ENCODE results near the gene PRTG. TPM values are rescaled to one million over a fixed set of nuclear protein-coding genes. Genes with fewer than 3 reads are reported as not detected.

Gene PRTG
- polyA plus RNA-seq, 1 of the 3 experiments (the other 2 are of a cell fraction) = 3.0 TPM

DNA sequence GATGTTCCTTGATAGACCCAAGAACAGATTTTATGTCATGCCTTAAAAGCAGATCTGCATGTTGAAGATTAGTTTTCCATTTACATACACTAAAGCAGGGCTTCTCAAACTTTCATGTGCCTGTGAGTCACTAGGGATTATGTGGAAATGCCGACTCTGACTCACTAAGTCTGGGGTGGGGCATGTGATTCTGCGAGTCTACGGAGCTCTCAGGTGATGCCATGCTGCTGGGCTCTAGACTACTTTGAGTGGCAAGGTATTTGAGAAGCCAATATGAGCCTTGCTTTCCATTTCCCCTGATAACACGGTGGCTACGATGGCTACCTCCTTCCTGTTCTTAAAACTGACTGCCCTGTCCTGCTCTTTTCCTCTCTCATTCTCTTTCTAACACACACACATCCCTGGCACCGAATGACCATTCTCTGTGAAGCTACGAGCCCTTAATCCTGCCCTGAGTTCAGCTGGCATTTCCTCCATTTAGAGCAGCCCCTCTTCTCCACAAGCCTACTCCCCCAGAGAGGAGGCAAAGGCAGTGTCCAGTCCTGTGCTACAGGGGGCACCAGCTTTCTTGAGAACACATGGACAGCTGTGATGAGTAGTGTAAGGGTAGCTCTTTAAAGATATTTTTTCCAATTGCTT is 115.1 kb downstream of the PRTG start (continued):
- TF ChIP-seq RFX5 (IDR thresholded peaks at IDR 0.05; ENCODE audit: low read length) (no peak), YY1 (IDR thresholded peaks at IDR 0.05; ENCODE audit: low read depth) (no peak), RCOR1 (IDR thresholded peaks at IDR 0.05; ENCODE audit: low read length) (no peak)

DNA sequence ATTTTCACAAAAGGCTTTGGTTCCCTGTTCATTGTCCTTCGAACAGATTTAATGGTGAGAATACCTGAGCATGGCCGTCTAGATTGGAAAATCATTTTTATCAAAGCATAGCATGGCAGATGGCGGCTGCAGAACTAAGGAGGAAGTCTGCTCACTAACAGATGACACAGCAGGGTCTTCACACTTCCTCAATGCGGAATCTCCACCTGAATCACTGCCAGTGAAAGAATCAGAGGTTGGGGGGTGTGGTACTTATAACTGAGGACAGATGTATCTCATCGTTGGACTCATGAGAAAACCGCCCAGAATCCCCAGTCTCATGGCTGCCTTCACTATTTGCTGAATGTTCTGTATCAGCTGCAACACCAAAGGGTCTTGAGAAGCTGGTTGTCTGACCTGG is 123.2 kb downstream of the PRTG start:
- no peaks in the 10 kb centered on the region for H3K79me2 ChIP-seq (ENCODE audit: insufficient read depth)
- no peaks in the 10 kb centered on the region for H3F3A ChIP-seq (replicated peaks; ENCODE audit: insufficient read depth)
- no peak for DNase-seq
- H3K9ac ChIP-seq = no peak overlapping the region
- no peaks in the 10 kb centered on the region for H4K20me1 ChIP-seq (ENCODE audit: insufficient read depth)
- no peak overlapping the region for H3K4me3 ChIP-seq (ENCODE audit: low read depth in 2 of 2, low read length in 1 of 2)
- 92% methylated on average over 6 of the region's 6 CpGs for WGBS (ENCODE audit: low lambda C conversion rate)
- CTCF ChIA-PET = interaction anchor here (1.2 kb wide), 1 partner anchor 94 kb away, joined by 3 read pairs; no protein-coding TSS in a partner anchor
- no peak overlapping the region for H3K27ac ChIP-seq (ENCODE audit: low read depth in 2 of 2, low read length in 1 of 2)
- no peak overlapping the region for H3K4me2 ChIP-seq
- H3K36me3 ChIP-seq (replicated peaks in 1 of 2; ENCODE audit: control insufficient read depth in 1 of 2, insufficient read depth in 2 of 2, low read length in 1 of 2) = peaks cover 5 to 30% of the 10 kb centered on the region in 2 experiments
- no peaks in the 10 kb centered on the region for H3K9me2 ChIP-seq
- no peaks in the 10 kb centered on the region for H3K9me3 ChIP-seq
- H3K4me1 ChIP-seq (ENCODE audit: control insufficient read depth in 1 of 2, insufficient read depth in 2 of 2, low read depth in 1 of 2, low read length in 1 of 2) = peaks cover 0 to 17% of the 10 kb centered on the region in 2 experiments; a peak in 2 of 4 replicates
- no peak for TF ChIP-seq TEAD4 (IDR thresholded peaks at IDR 0.05; ENCODE audit: borderline replicate concordance, insufficient read depth)
- TF ChIP-seq NFIC (IDR thresholded peaks at IDR 0.05; ENCODE audit: borderline replicate concordance) = no peak
- TF ChIP-seq, protein P1, sequence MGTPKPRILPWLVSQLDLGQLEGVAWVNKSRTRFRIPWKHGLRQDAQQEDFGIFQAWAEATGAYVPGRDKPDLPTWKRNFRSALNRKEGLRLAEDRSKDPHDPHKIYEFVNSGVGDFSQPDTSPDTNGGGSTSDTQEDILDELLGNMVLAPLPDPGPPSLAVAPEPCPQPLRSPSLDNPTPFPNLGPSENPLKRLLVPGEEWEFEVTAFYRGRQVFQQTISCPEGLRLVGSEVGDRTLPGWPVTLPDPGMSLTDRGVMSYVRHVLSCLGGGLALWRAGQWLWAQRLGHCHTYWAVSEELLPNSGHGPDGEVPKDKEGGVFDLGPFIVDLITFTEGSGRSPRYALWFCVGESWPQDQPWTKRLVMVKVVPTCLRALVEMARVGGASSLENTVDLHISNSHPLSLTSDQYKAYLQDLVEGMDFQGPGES (IDR thresholded peaks at IDR 0.05; ENCODE audit: low read depth, low read length) = no peak
- TF ChIP-seq EZH2phosphoT487 (IDR thresholded peaks at IDR 0.05; ENCODE audit: borderline replicate concordance, low read depth) = no peak
- TF ChIP-seq SMC3 (IDR thresholded peaks at IDR 0.05; ENCODE audit: low read depth, low read length) = no peak
- TF ChIP-seq TAF1 (IDR thresholded peaks at IDR 0.05; ENCODE audit: borderline replicate concordance, low read depth, low read length) = no peak
- TF ChIP-seq RAD21 (IDR thresholded peaks at IDR 0.05; ENCODE audit: low read length) = no peak
- TF ChIP-seq ELF1 (IDR thresholded peaks at IDR 0.05) = no peak
- no peak for TF ChIP-seq FOXJ3 (CRISPR knock-in tag; IDR thresholded peaks at IDR 0.05)
- no peak for TF ChIP-seq FOSL2 (IDR thresholded peaks at IDR 0.05; ENCODE audit: borderline replicate concordance, low read depth)
- TF ChIP-seq TCF12 (IDR thresholded peaks at IDR 0.05) = no peak
- TF ChIP-seq GABPA (IDR thresholded peaks at IDR 0.05; ENCODE audit: low read depth) = no peak
- TF ChIP-seq MEF2A (IDR thresholded peaks at IDR 0.05; ENCODE audit: borderline replicate concordance, low read depth) = no peak
- TF ChIP-seq, protein P2, sequence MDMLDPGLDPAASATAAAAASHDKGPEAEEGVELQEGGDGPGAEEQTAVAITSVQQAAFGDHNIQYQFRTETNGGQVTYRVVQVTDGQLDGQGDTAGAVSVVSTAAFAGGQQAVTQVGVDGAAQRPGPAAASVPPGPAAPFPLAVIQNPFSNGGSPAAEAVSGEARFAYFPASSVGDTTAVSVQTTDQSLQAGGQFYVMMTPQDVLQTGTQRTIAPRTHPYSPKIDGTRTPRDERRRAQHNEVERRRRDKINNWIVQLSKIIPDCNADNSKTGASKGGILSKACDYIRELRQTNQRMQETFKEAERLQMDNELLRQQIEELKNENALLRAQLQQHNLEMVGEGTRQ (IDR thresholded peaks at IDR 0.05; ENCODE audit: borderline replicate concordance, low read depth, low read length) = no peak
- TF ChIP-seq, protein P3, sequence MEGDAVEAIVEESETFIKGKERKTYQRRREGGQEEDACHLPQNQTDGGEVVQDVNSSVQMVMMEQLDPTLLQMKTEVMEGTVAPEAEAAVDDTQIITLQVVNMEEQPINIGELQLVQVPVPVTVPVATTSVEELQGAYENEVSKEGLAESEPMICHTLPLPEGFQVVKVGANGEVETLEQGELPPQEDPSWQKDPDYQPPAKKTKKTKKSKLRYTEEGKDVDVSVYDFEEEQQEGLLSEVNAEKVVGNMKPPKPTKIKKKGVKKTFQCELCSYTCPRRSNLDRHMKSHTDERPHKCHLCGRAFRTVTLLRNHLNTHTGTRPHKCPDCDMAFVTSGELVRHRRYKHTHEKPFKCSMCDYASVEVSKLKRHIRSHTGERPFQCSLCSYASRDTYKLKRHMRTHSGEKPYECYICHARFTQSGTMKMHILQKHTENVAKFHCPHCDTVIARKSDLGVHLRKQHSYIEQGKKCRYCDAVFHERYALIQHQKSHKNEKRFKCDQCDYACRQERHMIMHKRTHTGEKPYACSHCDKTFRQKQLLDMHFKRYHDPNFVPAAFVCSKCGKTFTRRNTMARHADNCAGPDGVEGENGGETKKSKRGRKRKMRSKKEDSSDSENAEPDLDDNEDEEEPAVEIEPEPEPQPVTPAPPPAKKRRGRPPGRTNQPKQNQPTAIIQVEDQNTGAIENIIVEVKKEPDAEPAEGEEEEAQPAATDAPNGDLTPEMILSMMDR (IDR thresholded peaks at IDR 0.05) = no peak
- TF ChIP-seq FOXM1 (IDR thresholded peaks at IDR 0.05; ENCODE audit: low read depth) = no peak
- no peak for TF ChIP-seq RFX5 (IDR thresholded peaks at IDR 0.05; ENCODE audit: low read length)
- TF ChIP-seq CHD2 (IDR thresholded peaks at IDR 0.05; ENCODE audit: low read length, partially characterized antibody) = no peak
- TF ChIP-seq, protein P4, sequence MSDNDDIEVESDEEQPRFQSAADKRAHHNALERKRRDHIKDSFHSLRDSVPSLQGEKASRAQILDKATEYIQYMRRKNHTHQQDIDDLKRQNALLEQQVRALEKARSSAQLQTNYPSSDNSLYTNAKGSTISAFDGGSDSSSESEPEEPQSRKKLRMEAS (IDR thresholded peaks at IDR 0.05; ENCODE audit: low read depth) = no peak
- TF ChIP-seq RCOR1 (IDR thresholded peaks at IDR 0.05; ENCODE audit: low read length) = no peak
- no peaks in the 10 kb centered on the region for H3K27me3 ChIP-seq (ENCODE audit: insufficient read depth)
- POLR2A ChIA-PET = no interaction called here
- H2AFZ ChIP-seq (ENCODE audit: low read depth) = no peak overlapping the region

Data from SK-N-SH (cell line).